Measurements from ENCODE around the gene AMHR2.

The AMHR2 gene

DNA sequence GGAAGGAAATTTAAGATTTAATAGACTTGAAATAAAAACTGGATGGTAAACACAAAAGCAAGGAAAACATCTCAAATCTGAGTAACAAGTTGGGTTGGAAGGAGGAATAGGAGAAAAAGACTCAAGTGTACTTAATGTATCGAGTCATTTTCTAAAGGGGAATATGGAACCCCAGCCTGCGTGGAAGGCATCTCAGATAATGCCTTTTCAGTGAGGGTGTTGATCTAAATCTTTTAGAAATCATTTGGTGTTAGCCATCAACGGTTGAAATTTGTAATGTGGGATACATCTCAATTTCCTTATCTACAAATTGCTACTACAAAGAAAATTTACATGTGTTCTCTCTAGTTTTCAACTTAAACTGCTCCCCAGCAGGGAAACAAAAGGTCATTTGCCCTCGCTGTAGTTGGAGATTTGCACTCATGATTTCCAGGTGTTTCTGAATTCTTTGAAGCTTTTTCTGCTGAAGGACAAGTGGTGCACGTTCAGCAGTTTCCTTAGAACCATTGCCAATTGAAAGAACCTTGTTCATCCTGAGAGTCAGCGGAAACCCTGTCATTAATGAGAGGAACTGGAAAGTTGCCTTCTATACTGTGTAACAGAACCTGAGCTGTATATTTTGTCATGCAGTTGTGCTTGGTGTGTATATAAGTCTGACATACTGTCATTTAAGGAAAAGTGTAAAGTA is 30.4 kb downstream of the AMHR2 start:
- DNase-seq, result no peak

- DNase-seq, result no peak
Measured at GRCh38 chr12:53454707-53455106, 31.1 kb downstream of the AMHR2 start.

DNA sequence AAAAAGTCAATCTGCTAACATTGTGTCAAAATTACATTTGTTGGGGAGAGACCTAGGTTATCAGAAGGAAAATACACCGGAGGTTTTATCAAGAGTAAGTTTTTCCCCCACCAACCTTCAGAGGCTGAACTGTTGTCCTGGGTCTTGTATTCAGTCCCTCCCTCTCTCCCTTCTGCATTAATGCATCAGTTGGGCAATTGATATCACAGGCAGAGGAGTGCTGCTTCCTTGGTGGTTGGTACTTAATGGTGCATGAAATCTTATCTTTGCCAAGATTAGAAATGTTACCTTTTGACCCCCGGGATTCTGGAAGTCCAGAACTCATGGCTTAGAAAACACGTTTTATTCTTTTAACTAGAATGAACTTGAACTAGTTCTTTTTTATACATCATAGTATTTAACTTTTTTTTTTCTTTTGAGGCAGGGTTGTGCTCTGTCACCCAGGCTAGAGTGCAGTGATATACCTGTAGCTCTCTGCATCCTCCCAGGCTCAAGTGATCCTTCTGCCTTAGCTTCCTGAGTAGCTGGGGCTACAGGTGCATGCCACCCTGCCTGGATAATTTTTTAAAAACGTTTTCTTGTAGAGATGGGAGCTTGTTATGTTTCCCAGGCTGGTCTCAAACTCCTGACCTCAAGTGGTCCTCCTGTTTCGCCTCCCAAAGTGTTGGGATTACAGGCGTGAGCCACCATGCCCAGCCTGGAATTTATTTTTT is 33.2 kb downstream of the AMHR2 start:
- no peak for DNase-seq

DNA sequence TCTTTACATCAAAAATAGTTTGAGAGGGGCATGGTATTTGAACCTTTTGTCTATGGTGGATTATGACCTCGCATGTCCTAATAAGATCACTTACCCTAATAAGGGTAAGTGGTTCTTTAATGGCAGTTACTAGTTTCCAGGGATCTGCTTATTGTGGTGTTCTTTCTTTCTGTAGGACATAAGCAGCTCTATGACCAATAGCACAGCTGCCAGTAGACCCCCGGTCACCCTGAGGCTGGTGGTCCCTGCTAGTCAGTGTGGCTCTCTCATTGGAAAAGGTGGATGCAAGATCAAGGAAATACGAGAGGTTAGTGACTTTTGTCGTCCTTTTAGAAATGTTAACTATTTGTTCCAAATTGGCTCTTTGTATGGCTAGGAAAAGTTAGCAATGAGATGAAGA is 35.4 kb downstream of the AMHR2 start:
- no peak for DNase-seq

DNA sequence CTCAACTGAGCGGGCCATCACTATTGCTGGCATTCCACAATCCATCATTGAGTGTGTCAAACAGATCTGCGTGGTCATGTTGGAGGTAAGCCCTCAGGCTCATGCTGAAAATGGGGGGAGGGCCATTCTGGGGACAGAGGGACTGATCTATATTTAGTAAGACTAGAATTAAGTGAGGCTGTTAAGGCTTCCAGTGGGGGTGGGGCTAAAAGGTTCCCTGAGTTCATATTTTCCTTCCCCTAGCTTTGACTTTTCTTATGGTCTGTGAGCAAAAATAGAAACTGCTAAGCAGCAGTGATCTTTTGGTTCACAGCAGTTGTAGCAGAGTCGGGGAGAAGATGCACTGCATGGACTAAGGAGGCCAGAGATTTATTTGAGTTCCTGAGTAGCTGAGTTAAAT is 37.4 kb downstream of the AMHR2 start:
- no peak for DNase-seq

- DNase-seq, result no peak
Measured at GRCh38 chr12:53461591-53461990, 37.9 kb downstream of the AMHR2 start.

- no peak for DNase-seq
Measured at GRCh38 chr12:53462935-53463334, 39.3 kb downstream of the AMHR2 start.

DNA sequence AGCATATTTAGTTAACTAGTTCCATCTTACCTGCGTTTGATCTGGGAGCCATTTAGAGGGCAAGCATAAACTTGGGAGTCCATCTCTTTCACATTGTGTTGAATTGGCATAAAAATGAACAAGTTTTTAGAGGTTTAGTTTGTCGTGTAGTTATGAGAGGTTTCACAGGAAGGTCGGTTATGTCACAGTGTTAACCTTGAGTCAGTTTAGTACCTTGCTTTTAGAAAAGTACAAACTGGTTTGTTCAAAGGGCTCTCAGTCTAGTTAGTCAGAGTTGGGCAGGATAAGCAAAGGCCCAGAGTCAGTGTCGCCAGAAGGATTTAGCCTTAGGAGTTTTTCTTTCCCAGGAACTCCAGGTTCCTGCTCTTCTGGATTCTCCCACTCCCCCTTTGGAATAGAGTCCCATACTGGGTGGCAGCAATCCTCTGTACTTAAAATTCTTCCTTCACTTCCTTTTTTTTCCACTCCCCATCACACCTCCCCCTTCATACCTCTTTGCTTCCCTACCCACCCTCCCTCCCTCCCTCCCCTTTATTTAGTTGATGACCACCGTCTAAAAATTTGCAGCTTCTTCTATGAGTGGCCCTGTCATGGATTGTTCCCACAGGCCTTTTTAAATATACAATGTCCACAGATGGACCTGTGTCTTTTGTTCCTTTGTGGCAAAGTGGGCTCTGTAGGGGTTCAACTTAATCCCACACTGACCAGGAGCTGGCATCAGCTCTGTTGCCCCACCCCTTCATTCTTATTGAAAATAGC is 40.3 kb downstream of the AMHR2 start:
- no peak for DNase-seq

GRCh38 chr12:53464685-53465418 is 41.2 kb downstream of the AMHR2 start:
- no peak for DNase-seq

GRCh38 chr12:53465679-53466078 is 42.0 kb downstream of the AMHR2 start:
- no peak for DNase-seq

- DNase-seq, result no peak
Measured at GRCh38 chr12:53466640-53467039, 43.0 kb downstream of the AMHR2 start.

- no peak for DNase-seq
Measured at GRCh38 chr12:53467082-53467481, 43.4 kb downstream of the AMHR2 start.

DNA sequence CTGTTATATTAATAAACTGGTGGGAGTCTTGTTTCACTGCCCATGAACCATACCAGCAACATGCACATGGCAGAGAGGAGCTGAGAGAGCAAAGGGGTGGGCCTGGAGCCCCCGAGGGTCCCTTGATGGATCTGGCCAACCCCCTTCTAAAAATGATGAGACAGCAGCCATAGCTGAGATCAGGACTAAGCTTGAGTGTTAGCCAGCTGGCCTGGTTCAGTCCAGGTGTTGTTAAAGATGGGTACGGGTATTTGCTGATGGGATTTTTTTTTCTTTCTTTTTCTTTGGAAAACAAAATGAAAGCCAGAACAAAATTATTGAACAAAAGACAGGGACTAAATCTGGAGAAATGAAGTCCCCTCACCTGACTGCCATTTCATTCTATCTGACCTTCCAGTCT is 44.2 kb downstream of the AMHR2 start:
- no peak for DNase-seq

- no peak for DNase-seq
Measured at GRCh38 chr12:53468282-53468681, 44.6 kb downstream of the AMHR2 start.

- DNase-seq, result no peak
Measured at GRCh38 chr12:53472056-53472582, 48.5 kb downstream of the AMHR2 start.

GRCh38 chr12:53474077-53474476 is 50.4 kb downstream of the AMHR2 start:
- no peak for DNase-seq

- no peak for DNase-seq
Measured at GRCh38 chr12:53474819-53475218, 51.2 kb downstream of the AMHR2 start.

GRCh38 chr12:53476769-53477209 is 53.1 kb downstream of the AMHR2 start:
- DNase-seq, result no peak

- no peak for DNase-seq
Measured at GRCh38 chr12:53478865-53479264, 55.2 kb downstream of the AMHR2 start.

DNA sequence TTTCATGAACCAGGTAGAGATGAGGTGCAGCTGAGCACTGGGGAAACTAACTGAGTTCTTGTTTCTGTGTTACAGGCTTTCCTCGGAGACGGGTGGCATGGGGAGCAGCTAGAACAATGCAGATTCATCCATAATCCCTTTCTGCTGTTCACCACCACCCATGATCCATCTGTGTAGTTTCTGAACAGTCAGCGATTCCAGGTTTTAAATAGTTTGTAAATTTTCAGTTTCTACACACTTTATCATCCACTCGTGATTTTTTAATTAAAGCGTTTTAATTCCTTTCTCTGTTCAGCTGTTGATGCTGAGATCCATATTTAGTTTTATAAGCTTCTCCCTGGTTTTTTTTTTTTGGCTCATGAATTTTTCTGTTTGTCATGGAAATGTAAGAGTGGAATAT is 55.7 kb downstream of the AMHR2 start:
- no peak for DNase-seq

GRCh38 chr12:53480491-53481442 is 57.1 kb downstream of the AMHR2 start:
- DNase-seq, result no peak
